A673 (cell line): ENCODE data around the gene CRB2.

Source experiments
- CTCF ChIP-seq: fragments of 300-800, 200-600 bp; sonication (generic); conservative IDR thresholded peaks from 2 replicates; pipeline ENCODE4 v1.5.1; 2017; ENCODE audit warnings: low read depth, mild to moderate bottlenecking, antibody characterized with exemption, low read length, moderate library complexity, mixed read lengths
- EZH2 ChIP-seq: fragments of 200-600 bp; sonication (generic); IDR thresholded peaks from 2 replicates; pipeline ENCODE4 v1.6.1; 2017; ENCODE audit warnings: borderline replicate concordance, low read depth, mild to moderate bottlenecking, mixed read lengths, antibody characterized with exemption, low read length; ENCODE audit not compliant: poor library complexity, severe bottlenecking

DNA sequence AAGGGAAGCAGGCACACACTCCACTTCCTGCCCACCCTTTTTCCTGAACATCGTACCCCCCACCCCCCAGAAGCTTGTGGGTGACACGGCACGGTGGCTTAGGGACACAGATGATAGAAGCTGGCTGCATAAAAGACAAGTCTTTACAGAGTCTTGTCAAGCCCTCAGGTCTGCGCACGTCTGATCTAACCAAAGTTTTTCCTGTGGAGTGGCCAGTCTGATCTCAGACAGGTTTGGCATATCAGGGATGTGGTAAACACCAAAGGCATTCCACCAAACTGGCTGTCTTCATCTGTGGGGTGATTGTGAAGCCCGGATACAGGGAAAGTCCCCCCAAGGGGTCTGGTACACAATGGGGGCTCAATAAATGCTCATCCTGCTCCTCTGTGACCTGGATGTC lies 50.0 kb downstream of the CRB2 start:
- TF ChIP-seq CTCF = no peak
- no peak for TF ChIP-seq EZH2
